Frontal cortex (tissue), 4 donors: Measurements from ENCODE around the gene USP3. TPM values are rescaled to one million over a fixed set of nuclear protein-coding genes. Genes with fewer than 3 reads are reported as not detected.

Experiments used
- DNase-seq, 2 donors: peaks; one replicate each; pipeline ENCODE4 v3.0.0; 2012; ENCODE audit warnings: low spot score in 2 of 2
- FAIRE-seq: peaks from 2 replicates; lab custom pipeline; 2012; peaks lifted over from hg19 to GRCh38; lab: Jason Lieb, UNC
- total RNA-seq: library from RNA; depleted of rRNA; stranded (reverse); fragments of >200 nt; gene quantifications from one replicate; pipeline ENCODE4 v1.2.3, GENCODE V29; 2014
- donor health status: control.
- donor health status: control.
- donor health status: control.

Gene USP3
- total RNA-seq, 1 donor from 2014 or later: 68.9 TPM

- FAIRE-seq (no peak), DNase-seq (no peak)
These were observed 125.8 kb downstream of the USP3 start for GRCh38 chr15:63630036-63630751.

GRCh38 chr15:63633312-63633711 lies 128.9 kb downstream of the USP3 start:
- no peak for FAIRE-seq
- DNase-seq: no peak

GRCh38 chr15:63634154-63634553 lies 129.8 kb downstream of the USP3 start:
- FAIRE-seq (no peak), DNase-seq (no peak)

GRCh38 chr15:63636518-63637061 lies 132.2 kb downstream of the USP3 start:
- FAIRE-seq: no peak
- no peak for DNase-seq

- DNase-seq (no peak), FAIRE-seq (no peak)
These were observed 134.4 kb downstream of the USP3 start for GRCh38 chr15:63638839-63639238.

GRCh38 chr15:63640146-63640545 lies 135.8 kb downstream of the USP3 start:
- FAIRE-seq: no peak

More at GRCh38 chr15:63640146-63640545, 135.8 kb downstream of the USP3 start:
- no peak for DNase-seq

Other genes starting within 250 kb of the USP3 start
- 26.1 TPM for gene APH1B, start 227.0 kb upstream of the USP3 start, total RNA-seq
- gene CA12, start 122.7 kb upstream of the USP3 start, total RNA-seq: 7.7 TPM
- gene FBXL22, start 92.8 kb downstream of the USP3 start, total RNA-seq: 0.82 TPM